HG03139 (cell line): ENCODE results near the gene VPS13C.

Source experiments
- ATAC-seq: cut with Tn5 transposase; IDR thresholded peaks from one replicate; pipeline ENCODE4 v1.9.1; 2021; ENCODE audit not compliant: unreplicated experiment

The VPS13C gene

DNA sequence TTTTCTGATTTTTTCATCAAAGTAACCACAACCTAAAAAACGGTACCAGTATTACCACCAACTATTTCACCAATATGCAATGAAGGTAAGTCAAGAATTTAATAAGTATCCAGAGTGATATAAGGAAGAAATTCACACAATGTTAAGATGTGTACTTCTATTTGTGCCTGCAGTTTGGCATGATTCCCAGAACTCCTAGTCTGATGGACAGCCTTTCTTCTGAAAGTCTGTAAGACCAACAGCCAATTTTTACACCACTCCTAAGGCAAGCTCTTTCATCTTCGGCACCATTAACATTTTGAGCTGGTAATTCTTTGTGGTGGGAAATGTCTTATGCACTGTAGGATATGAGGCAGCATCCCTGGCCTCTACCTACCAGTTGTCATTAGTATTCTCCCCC lies 108.3 kb downstream of the VPS13C start:
- ATAC-seq = no peak

DNA sequence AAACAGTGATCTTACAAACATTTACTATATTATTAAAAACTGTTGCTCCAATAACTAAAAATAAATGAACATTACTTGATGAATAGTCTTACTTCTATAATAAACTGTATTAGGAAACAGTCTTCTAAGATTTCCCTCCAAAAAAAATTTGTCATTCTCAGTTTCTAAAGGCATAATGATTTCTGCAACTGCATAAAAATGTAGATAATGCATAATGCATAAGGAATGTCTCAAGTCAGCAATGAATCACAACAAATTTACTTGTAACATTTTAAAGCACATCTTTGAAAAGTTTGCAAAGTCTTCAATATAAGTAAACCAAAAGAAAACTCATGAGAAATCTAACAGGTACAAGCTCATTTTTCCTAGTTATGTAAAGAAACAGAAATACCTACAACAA lies 113.5 kb downstream of the VPS13C start:
- ATAC-seq = no peak

DNA sequence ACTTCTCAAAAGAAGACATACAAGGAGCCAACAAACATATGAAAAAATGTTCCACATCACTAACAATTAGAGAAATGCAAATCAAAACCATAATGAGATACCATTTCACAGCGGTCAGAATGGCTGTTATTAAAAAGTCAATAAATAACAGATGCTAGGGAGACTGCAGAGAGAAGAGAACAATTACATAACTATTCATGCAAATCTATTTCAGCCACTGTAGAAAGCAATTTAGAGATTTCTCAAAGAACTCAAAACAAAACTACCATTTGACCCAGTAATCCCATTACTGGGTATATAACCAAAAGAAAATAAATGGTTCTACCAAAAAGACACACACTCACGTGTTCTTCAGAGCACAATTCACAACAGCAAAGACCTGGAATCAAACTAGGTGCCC lies 116.3 kb downstream of the VPS13C start:
- no peak for ATAC-seq

DNA sequence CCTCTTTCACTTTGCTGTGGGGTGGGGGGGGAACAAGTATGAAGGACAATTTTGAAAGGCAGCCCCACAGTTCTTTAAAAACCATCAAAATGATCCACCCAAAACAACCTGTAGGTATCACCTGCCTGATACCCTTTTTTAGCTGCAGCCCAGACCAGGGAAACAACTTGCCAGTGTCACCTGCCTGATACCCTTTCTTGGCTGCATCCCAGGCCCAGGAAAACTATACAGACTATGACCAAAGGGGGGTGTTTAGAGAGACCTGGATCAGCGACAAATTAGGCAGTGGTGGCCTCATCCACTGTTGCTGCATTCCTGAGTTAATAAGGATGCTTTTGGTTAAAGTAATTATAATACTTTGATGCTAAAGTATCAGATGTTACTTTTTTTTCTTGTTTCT lies 122.0 kb downstream of the VPS13C start:
- ATAC-seq = no peak

DNA sequence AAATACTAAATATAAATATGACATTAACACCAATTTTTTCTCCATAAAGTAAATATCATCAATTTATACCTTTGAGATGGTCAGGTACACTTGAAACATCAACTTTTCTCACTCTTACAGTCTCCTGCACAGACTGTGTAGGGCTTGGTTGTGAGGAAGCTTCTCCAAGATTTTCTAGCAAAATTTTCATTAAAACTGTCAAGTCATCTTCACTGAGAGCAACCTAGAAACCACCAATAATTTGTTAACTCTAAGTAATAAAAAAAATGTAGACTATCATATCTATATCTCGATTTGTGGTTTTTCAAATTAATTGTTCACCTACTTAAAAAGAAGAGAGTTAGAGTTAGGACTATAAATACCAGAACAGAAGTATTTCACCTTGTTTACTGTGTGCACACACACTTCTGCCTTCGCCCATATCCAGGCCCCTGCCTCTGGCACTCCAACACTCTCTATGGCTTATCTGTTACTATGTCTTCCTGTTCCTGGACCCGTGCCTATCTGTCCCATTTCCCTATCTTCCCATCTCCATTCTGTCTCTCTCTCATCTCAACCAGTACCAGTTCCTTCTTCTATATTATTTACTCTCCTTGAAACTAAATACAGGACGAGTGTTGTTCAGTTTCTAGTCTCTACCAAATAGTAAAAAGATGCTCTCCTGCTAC lies 123.6 kb downstream of the VPS13C start:
- ATAC-seq = no peak

DNA sequence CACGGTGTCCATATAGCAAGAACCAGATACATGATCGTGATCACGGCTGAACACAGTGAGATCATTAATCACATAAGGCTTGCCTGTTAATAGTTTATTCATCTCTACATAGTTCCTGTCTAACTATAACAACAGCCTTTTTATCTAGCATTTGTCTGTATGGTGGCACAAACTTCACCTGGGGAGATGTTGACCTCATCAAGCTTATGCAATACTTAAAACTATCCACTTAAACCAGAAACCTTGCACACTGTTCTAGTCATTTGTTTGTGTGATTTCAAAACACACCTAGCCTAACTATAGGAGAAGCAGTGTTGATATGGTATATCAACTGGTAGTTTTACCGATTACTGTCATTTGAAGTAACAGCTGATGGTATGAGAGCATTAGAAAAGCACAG lies 124.8 kb downstream of the VPS13C start:
- ATAC-seq = no peak

DNA sequence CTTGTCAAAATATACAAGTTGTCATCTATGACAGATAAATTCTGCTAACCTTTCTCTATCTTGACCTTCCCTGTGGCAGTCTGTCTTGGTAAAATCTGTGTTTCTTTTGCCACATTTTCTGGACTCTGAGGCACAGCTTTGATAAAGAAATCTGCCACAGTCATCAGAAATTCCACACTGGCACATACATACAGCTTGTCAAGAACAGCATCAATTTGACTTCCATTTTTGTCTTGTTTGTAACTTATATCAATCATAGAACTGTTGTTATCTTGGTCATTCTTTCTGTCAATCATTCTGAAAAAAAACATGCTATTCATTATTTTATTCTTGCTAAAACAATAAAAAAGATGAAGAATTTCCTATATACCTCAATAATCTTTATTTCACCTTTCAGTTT lies 130.8 kb downstream of the VPS13C start:
- ATAC-seq = no peak

DNA sequence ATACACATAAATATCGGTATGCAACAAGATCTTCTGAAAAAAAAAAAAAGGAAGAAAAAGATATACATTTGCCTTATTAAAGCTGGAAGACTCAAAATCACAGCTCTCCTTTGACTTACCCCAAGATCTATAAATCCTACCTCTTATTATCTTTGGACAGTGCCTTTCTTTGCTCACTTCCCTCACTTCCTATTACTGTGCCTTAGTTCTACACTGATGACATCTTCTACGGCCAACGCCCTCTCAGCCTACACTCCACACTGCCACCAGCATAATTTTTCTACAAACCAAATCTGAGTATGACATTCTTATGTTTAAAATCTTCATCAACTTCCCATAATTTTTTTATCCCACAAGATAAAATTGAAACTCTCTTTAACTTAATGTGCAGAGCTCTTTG lies 137.1 kb downstream of the VPS13C start:
- no peak for ATAC-seq

DNA sequence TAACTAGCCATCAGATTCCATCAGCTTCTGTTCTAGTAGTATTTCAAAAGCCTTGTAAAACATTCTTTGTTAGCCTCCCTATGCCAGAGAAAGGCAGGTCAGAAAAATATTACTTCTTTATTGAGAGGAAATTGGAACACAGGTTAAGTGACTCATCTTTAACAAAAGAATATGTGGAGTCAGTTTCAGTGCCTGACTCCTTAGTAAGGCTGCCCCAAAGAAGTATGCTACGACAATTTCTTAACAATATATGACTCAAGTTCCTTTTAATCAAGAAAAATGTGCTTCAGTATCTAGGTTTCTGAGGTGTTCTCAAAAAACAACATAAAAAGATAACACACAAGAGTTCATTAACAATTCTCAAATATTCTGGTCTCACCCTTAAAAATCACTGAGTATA lies 139.2 kb downstream of the VPS13C start:
- no peak for ATAC-seq

DNA sequence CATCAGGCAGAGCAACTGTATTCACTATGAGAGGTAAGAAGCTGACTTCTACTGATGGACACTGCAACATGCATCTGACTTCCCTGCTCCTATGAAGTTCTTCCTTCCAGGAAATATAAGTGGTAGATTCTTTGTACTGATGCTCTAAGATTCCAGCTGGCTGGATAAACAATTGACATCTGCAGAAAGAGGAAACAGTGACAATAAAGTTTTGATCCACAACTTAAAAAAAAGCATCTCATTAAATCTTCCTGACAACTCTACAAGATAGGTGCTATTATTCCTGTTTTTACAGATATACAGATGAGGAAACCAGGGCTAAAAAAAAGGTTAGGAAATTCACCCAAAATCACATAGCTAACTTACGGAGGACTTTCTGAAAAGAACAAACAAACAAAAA lies 142.8 kb downstream of the VPS13C start:
- ATAC-seq = no peak

DNA sequence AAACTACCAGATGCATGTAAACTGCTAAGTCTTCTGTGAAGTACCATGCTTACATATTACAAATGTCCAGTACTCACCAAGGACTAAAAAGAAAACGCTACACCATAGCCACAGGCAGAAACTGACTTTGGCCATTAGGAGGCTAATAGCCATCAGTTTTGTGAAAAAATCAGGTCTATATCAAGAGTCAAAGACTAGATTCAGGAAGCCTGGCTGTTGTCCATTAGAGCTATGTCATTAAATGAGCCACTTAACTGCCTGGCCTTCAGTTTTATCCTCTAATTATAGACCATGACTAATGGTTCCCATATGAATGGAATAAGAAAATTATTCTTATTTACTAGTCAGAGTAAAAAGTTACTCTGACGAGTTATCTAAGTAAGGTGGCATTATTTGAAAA lies 144.1 kb downstream of the VPS13C start:
- no peak for ATAC-seq

DNA sequence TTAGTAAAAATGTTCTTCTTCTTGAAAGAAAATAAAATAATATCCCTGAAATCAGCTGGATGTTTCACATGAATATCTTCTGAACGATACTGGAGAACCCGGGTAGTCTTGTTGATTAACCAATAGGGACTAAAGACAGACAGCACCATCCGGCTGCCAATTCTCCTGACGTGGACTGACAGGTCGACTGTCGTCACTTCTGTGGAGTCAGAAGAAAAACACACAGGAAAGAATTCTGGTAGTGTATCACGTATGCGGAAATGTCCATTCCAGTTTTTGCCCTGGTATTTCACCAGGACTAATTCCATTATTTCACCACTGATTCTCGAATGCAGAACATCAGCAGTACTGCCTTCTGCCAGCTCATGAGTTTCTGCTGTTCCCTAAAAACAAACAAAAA lies 144.6 kb downstream of the VPS13C start:
- ATAC-seq = no peak

DNA sequence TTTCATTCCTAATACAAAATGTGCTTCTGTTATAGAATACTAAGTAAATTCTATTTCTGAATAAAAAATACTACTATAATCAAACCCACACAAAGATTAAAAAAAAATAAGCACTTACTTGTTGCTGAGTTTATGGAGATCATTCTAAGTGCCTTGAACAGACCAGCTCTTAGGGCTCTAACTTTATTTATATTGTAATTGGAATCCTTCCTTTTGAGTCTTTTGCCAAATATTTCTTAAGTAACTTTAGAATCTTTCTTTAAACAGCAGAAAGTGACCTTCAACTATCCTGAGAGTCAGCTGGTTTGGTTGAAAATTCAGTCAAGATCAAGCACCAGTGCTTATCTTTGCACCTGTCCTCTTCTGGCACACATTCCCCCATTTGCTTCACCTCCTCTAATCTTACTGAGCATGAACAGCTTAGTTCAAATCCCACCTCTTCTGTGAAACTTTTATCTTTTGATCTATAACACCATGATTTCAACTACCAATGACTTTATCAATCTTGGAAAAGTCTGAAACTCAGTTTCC lies 149.3 kb downstream of the VPS13C start:
- no peak for ATAC-seq

DNA sequence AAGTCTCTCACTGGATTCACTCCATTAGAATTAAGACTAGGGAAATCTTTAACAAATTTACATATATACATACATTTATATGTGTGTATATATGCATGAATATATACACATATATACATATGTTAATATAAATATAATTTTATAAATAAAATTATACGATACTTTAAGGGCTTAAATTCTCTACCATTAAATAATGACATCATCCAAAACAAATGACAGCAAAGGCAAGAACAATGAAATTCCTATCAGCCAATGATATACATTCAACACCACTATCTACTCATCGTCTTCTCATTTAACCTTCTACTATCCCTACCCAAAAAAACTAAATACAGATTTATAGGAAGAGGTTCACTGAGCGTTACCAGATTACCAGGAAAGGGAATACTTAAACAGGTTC lies 152.0 kb downstream of the VPS13C start:
- no peak for ATAC-seq

DNA sequence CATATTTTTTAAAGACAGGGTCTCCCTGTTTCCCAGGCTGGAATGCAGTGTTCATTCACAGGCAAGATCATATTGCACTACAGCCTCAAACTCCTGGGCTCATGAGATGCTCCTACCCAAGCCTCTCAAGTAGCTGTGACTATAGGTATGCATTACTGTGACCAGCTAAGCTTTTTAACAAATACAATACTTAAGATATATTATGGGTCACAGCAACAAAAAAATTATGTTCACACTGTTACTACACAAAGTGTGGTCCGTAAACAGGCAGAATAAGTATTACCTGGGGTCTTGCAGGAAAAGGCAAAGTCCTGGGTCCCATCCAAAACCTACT lies 152.5 kb downstream of the VPS13C start:
- no peak for ATAC-seq

DNA sequence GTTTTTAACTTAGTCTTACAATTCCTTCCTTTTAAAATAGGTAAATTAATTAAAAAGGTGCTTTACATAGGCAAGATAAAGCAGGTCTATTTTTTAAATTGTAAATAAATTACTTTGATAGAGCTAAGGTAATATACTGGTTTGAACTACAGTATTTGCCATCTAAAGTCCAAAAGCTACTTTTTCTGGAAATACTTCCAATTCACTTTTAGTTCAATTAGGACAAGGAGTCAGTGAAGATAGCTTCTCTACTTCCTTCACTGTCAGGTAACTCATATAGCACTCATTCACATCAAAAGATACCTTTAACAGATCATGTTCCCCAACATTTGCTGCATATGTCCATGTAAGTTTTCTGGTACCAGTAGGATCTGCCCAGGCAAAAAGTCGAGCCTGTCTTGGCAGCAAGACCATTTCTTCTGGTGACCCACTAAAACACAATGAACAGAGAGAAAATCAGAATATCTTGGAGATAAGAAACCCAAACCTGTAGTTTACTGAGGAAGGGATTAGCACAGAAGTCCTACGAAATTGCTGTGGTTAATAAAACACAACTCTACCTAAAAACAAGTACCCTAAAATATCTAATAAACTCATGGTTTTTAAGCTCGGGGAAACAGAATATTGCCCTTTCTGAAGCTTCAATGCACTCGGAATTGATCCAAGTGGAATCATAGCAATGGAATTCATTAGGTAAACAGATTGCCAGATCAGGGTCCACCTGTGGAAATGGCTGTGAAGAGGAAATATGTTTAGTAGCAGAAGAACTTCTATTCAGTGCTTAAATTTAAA lies 153.1 kb downstream of the VPS13C start:
- no peak for ATAC-seq

DNA sequence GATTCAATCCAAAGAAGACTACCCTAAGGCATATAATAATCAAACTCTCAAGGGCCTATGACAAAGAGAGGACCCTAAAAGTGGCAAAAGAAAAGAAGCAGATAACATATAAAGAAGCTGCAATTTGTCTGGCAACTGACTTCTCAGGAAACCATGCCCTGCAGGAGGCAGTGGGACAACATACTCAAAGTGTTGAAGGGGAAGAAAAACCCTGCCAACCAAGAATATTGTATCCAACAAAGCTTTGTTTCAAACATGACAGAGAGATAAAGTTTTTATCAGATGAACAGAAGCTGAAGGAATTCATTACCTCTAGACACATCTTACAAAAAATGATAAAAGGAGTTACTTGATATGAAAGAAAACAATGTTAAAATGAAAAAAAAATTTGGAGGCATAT lies 167.1 kb downstream of the VPS13C start:
- no peak for ATAC-seq

DNA sequence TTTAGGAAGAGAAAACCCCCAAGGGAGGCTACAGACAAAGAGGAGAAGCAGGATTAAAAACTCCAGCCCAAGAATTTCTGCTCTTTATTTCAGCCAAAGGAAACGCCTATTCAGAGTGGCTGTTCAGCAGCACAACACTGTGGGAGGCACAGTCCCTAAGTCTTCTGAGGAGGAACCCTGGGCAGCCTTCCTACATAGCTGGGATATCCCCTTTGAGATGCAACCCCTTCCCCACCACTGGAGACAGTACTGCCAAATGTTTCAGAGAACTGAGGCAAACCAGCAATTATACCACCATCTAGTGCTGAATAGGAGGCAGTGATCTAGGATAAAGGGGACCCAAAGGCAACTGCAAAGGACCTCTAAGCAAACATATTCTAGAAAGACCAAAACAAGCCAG lies 168.1 kb downstream of the VPS13C start:
- no peak for ATAC-seq

DNA sequence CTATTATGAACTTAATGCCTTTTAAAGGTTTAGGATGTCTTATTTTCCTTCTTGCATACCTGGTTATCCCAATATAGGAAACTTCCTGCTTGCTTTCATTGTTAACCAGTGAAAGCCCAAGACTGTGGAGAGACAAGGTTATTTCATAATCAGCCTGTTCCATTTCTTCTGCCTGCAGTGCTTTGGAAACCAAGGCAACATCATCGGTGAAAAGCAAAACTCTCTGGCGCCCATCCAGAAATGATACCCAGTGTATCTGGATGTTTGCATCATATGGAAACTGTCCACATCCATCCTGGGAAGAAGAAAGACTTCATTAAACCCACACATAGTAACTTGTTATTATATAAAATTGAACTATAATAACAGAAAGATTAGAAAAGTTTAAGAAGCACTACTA lies 170.1 kb downstream of the VPS13C start:
- no peak for ATAC-seq

DNA sequence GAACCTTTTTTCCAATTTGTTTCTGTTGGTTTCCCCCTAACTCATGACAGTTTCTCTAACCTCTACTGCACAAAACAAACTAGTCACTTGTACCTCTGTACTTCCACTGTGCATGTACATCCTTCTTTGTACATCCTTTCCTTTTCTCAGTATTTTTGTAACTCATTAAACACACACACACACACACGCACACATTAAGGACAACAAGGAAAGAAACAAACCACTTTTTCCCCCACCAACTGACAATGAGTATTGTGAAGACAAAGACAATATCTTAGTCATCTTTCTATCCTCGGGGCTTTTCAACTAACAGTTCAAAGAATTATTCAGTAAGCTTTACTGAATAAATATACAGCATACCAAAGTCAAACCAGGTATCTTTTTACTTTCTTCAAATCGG lies 170.5 kb downstream of the VPS13C start:
- ATAC-seq = no peak

DNA sequence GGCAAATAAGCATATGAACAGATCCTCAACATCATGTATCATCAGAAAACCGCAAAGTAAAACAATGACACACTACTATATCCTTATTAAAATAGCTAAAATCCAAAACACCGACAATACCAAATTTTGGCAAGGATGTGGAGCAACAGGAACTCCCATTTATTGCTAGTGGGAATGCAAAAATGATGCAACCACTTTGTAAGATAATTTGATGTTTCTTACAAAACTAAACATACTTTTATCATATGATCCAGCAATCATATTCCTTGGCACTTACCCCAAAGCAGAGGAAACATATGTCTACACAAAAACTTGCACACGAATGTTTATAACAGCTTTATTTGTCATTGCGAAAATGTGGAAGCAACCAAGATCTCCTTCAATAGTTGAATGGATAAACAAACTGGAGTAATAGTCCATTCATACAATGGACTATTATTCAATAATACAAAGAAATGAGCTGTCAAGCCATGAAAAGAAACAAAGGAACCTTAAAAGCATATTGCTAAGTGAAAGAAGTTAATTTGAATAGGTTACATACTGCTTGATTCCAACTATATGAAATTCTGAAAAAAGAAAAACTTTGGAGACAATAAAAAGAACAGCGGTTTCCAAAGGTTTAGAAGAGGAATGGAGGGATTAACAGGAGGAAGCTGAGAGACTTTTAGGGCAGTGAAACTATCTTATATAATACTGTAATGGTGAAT lies 172.0 kb downstream of the VPS13C start:
- ATAC-seq = no peak

DNA sequence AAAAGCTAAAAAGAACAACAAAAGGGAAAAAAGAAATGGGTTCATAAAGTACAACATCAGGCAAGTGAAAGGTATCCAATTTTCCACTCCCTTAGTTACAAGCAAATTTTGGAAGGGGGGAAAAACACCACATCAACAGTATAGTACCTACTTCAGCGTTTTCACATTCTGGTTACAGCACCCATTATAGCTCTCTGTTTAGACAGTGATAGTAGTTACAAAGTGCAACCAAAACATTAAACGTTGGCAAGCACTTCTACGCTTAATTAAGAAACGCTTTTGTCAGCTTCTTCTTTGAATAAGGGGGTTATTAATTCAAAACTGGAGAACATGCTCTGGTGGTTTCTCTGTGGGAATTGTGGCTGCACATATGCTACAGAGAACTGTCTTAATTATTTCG lies 180.2 kb downstream of the VPS13C start:
- ATAC-seq = no peak
